Esophagus muscularis mucosa (tissue), 4 donors: ENCODE results near the gene HSFY1. TPM values are rescaled to one million over a fixed set of nuclear protein-coding genes. Genes with fewer than 3 reads are reported as not detected.
"Not testable (repeated sequence)": the region's sequence is repeated elsewhere in the genome, so short reads cannot be mapped to it uniquely, and the experiment has no call there.

ENCODE experiments used
- DNase-seq: peaks from one replicate; pipeline ENCODE4 v3.0.0-alpha.2; 2017; ENCODE audit errors: extremely low spot score
- H3K27ac ChIP-seq, 4 donors: fragments of 200-600 bp; sonication (generic); replicated peaks in 1 of 4; 1 replicate in 3 of 4; 2 replicates in 1 of 4; pipeline ENCODE4 v1.5.1; 2016 to 2019; ENCODE audit warnings: mild to moderate bottlenecking in 1 of 4
- H3K27me3 ChIP-seq, 4 donors: fragments of 200-600 bp; sonication (generic); one replicate each; pipeline versions ENCODE4 v1.5.1 to v1.6.0; 2016 to 2019
- H3K36me3 ChIP-seq, 4 donors: fragments of 200-600 bp; sonication (generic); one replicate each; pipeline ENCODE4 v1.5.1; 2016 to 2019
- H3K4me1 ChIP-seq, 4 donors: fragments of 200-600 bp; sonication (generic); one replicate each; pipeline ENCODE4 v1.5.1; 2016 to 2019
- H3K4me3 ChIP-seq, 4 donors: fragments of 200-600 bp; sonication (generic); 1 replicate in 2 of 4; 2 replicates in 2 of 4; pipeline ENCODE4 v1.5.1; 2016 to 2019; ENCODE audit warnings: mild to moderate bottlenecking in 4 of 4, moderate library complexity in 1 of 4
- H3K9me3 ChIP-seq, 4 donors: fragments of 200-600 bp; sonication (generic); 1 replicate in 3 of 4; 2 replicates in 1 of 4; pipeline ENCODE4 v1.5.1; 2016 to 2019
- WGBS: methylation state at CpG from one replicate; pipeline ENCODE4 v1.1.5; 2018; 5-methylcytosine and 5-hydroxymethylcytosine counted together
- intact Hi-C: fragments of 100-400 bp; cut with DNase I; formaldehyde crosslinking; loops from one replicate; pipeline ENCODE4 v1.15.1; 2023
- small RNA-seq, 3 donors: library from RNA; depleted of rRNA; stranded (forward); fragments of <200 nt; gene quantifications; one replicate each; pipeline ENCODE3, GENCODE V24; 2016
- total RNA-seq, 4 donors: library from RNA; depleted of rRNA; stranded (reverse); fragments of >200 nt; gene quantifications; one replicate each; pipeline versions ENCODE4 v1.1.0 to v1.2.1, GENCODE V29; 2016

The HSFY1 gene, protein sequence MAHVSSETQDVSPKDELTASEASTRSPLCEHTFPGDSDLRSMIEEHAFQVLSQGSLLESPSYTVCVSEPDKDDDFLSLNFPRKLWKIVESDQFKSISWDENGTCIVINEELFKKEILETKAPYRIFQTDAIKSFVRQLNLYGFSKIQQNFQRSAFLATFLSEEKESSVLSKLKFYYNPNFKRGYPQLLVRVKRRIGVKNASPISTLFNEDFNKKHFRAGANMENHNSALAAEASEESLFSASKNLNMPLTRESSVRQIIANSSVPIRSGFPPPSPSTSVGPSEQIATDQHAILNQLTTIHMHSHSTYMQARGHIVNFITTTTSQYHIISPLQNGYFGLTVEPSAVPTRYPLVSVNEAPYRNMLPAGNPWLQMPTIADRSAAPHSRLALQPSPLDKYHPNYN
- not detected for total RNA-seq

- H3K4me1 ChIP-seq, H3K36me3 ChIP-seq, H3K27me3 ChIP-seq, DNase-seq, H3K27ac ChIP-seq, H3K9me3 ChIP-seq, intact Hi-C loops, H3K4me3 ChIP-seq: not testable (repeated sequence)
- no CpG with 5 or more reads among the region's 1 CpG for WGBS
These were observed at the start of gene HSFY1 for GRCh38 chrY:18546420-18546819. HSFY1 (plus strand) TSS chrY:18546720; CDS start chrY:18546788, 68 bp downstream.

GRCh38 chrY:18504266-18504665 lies 42.3 kb upstream of the HSFY1 start:
- H3K27me3 ChIP-seq, H3K4me1 ChIP-seq, intact Hi-C loops, H3K9me3 ChIP-seq, H3K36me3 ChIP-seq, DNase-seq, H3K4me3 ChIP-seq, H3K27ac ChIP-seq: not testable (repeated sequence)
- WGBS: no CpG with 5 or more reads among the region's 5 CpGs

GRCh38 chrY:18530995-18531655 lies 15.4 kb upstream of the HSFY1 start:
- DNase-seq, H3K27ac ChIP-seq, H3K36me3 ChIP-seq, H3K9me3 ChIP-seq, H3K4me1 ChIP-seq, H3K27me3 ChIP-seq, H3K4me3 ChIP-seq, intact Hi-C loops: not testable (repeated sequence)
- WGBS: no CpG with 5 or more reads among the region's 2 CpGs

DNA sequence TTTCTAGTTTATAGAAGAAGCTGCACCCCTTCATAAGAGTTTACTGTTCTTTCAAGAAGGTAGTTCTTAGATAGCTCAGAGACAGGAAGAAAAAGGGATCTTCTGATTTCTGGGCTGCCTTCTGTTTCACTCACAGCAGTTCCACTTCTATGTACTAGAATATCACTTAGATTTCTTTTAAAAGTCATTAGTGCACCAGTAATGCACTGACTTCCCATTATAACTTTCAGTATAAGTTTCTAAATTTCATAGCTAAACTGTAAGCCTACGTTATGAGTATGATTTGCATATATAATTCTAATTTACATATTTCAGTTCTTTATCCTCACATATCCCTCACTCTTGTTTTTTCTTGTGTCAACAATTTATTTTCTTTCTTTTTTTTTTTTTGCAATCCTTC lies 7.6 kb upstream of the HSFY1 start:
- H3K36me3 ChIP-seq, H3K9me3 ChIP-seq, H3K4me1 ChIP-seq, H3K4me3 ChIP-seq, H3K27ac ChIP-seq, DNase-seq, intact Hi-C loops, H3K27me3 ChIP-seq: not testable (repeated sequence)
- no CpG with 5 or more reads among the region's 1 CpG for WGBS

DNA sequence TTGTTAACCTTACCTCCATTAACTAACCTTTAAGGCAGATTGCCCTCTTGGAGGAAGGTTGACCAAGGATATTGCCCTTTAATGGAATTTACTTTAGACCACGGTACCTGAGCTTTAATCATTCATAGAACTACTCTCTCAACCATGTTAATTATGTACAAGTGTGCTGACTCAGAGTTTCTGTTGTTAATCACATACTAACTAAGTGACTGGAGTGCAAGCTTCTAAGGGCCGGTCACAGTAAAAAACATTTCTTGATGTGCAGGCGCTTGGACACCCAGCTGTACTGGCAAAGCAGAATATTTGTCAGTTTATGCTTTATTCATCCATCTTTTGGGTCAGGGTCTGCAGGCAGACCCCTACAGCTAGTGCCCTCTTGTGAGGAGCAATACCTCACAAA lies 6.6 kb downstream of the HSFY1 start:
- H3K27me3 ChIP-seq, H3K27ac ChIP-seq, H3K4me3 ChIP-seq, H3K36me3 ChIP-seq, intact Hi-C loops, H3K9me3 ChIP-seq, DNase-seq, H3K4me1 ChIP-seq: not testable (repeated sequence)
- no CpG with 5 or more reads among the region's 3 CpGs for WGBS

DNA sequence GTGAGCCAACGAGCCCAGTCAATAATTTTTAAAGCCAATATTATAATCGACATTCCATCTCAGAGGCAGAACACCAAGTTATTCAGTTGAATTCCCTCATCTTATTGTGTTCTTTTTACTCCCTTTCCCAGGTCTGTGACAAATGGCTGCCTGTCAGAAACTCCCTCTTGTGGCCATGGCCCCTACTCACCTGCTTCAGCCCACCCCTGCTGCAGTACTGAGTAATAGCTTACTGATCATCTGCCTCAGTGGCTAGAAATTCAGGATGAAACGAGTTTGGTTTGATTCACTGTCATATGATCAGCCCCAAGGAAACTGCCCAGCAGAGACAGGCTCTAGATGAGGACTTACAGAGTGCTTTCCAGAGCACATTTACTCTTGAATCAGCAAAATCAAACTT lies 19.4 kb downstream of the HSFY1 start:
- DNase-seq, H3K27me3 ChIP-seq, H3K9me3 ChIP-seq, H3K27ac ChIP-seq, H3K36me3 ChIP-seq, intact Hi-C loops, H3K4me1 ChIP-seq, H3K4me3 ChIP-seq: not testable (repeated sequence)
- WGBS: no CpG with 5 or more reads among the region's 3 CpGs

Small RNA genes within 50 kb of the gene (small RNA-seq; reads per million reads assigned to genes)
- 0 reads per million in 3 donors for gene GPM6BP1
- gene PRYP5: 0 reads per million in 3 donors

Other genes starting within 250 kb of the HSFY1 start
- gene HSFY2, start 227.0 kb downstream of the HSFY1 start, total RNA-seq: under 1 TPM in 2 of 4 donors, not detected in 2; 0.42 to 0.50 TPM